C4-2B (cell line): Measurements from ENCODE around the gene CAB39.

Experiments used
- H3K27ac ChIP-seq: fragments of 450-650 bp; 2 replicates; pipeline ENCODE4 v1.5.1; 2017
- CTCF ChIP-seq: fragments of 450-650 bp; conservative IDR thresholded peaks from 2 replicates; pipeline ENCODE4 v1.5.1; 2017; ENCODE audit warnings: mild to moderate bottlenecking
- ZFX ChIP-seq: fragments of 450-650 bp; IDR thresholded peaks from 2 replicates; pipeline ENCODE4 v1.6.1; 2017

Gene CAB39

GRCh38 chr2:230668184-230668938, 44.3 kb upstream of the CAB39 start:
- TF ChIP-seq ZFX (no peak), CTCF (no peak)
- no peak overlapping the region for H3K27ac ChIP-seq

- no peak overlapping the region for H3K27ac ChIP-seq
- TF ChIP-seq CTCF = no peak
- no peak for TF ChIP-seq ZFX
Measured at GRCh38 chr2:230668939-230669303, 43.7 kb upstream of the CAB39 start.

- no peak overlapping the region for H3K27ac ChIP-seq
- TF ChIP-seq CTCF = no peak
- no peak for TF ChIP-seq ZFX
Measured at GRCh38 chr2:230669386-230669950, 43.2 kb upstream of the CAB39 start.

GRCh38 chr2:230671117-230671516, 41.5 kb upstream of the CAB39 start:
- no peak overlapping the region for H3K27ac ChIP-seq
- TF ChIP-seq ZFX = no peak
- no peak for TF ChIP-seq CTCF

- no peak overlapping the region for H3K27ac ChIP-seq
- no peak for TF ChIP-seq ZFX
- no peak for TF ChIP-seq CTCF
Measured at GRCh38 chr2:230672836-230673235, 39.8 kb upstream of the CAB39 start.

GRCh38 chr2:230674401-230674800, 38.2 kb upstream of the CAB39 start:
- H3K27ac ChIP-seq = no peak overlapping the region
- no peak for TF ChIP-seq ZFX
- TF ChIP-seq CTCF = no peak

- TF ChIP-seq ZFX (no peak), CTCF (no peak)
- no peak overlapping the region for H3K27ac ChIP-seq
Measured at GRCh38 chr2:230674966-230675672, 37.5 kb upstream of the CAB39 start.
